ENCODE data around the gene PERM1.

The PERM1 gene

GRCh38 chr1:1005774-1006304 is 23.9 kb upstream of the PERM1 start:
- Histone ChIP-seq H4K8ac (ENCODE audit: low read length) (peak overlapping the region; percentile 59), H2AK5ac (ENCODE audit: low read length, severe bottlenecking) (peak overlapping the region; percentile 12), H3K4ac (ENCODE audit: low read depth in 1 of 2, low read length in 2 of 2) (peak overlapping the region in 1 of 2 experiments; percentile 81), H2BK12ac (ENCODE audit: low read length in 2 of 2) (peak overlapping the region; percentile 32 to 71), H3K27ac (ENCODE audit: low read length, poor library complexity, severe bottlenecking) (no peak overlapping the region), H2AFZ (ENCODE audit: low read depth, low read length) (no peak overlapping the region), H3K27me3 (ENCODE audit: control insufficient read depth in 1 of 2, insufficient read depth in 1 of 2, low read length in 2 of 2) (peaks cover 0 to 61% of the 10 kb centered on the region in 2 experiments), H2BK120ac (ENCODE audit: low read depth, low read length) (no peak overlapping the region), H3K36me3 (ENCODE audit: control insufficient read depth in 1 of 2, insufficient read depth in 2 of 2, low read depth in 1 of 2, low read length in 2 of 2) (peaks cover 0 to 8% of the 10 kb centered on the region in 2 experiments), H3K4me2 (ENCODE audit: low read length, poor library complexity, severe bottlenecking) (no peak overlapping the region), H4K91ac (ENCODE audit: low read length) (no peak overlapping the region), H3K23ac (ENCODE audit: low read length in 2 of 2) (no peak overlapping the region), H3K14ac (ENCODE audit: low read length in 2 of 2) (no peak overlapping the region), H3K79me1 (replicated peaks; ENCODE audit: low read length, poor library complexity, severe bottlenecking) (peaks cover 4% of the 10 kb centered on the region), H3K9ac (ENCODE audit: low read length) (no peak overlapping the region), H3K9me3 (ENCODE audit: control insufficient read depth, low read length) (no peaks in the 10 kb centered on the region), H3K4me3 (ENCODE audit: insufficient read depth in 1 of 2, low read depth in 1 of 2, low read length in 2 of 2) (no peak overlapping the region), H2BK15ac (ENCODE audit: low read depth, poor library complexity, severe bottlenecking) (peak overlapping the region; percentile 21), H2BK5ac (ENCODE audit: low read depth, low read length, poor library complexity, severe bottlenecking) (no peak overlapping the region), H3K4me1 (ENCODE audit: control insufficient read depth, insufficient read depth, low read depth, low read length) (peaks cover 34% of the 10 kb centered on the region), H3K18ac (ENCODE audit: low read depth in 1 of 2, low read length in 2 of 2) (peak overlapping the region in 1 of 2 experiments; percentile 24)
- DNase-seq = no peak
- WGBS = 84% methylated on average over 18 of the region's 23 CpGs

GRCh38 chr1:1004780-1005697 is 23.1 kb upstream of the PERM1 start:
- DNase-seq = peak; percentile 61
- H3K79me1 ChIP-seq (replicated peaks; ENCODE audit: low read length, poor library complexity, severe bottlenecking) = peaks cover 4% of the 10 kb centered on the region
- no peak overlapping the region for H2BK5ac ChIP-seq (ENCODE audit: low read depth, low read length, poor library complexity, severe bottlenecking)
- H2AK5ac ChIP-seq (ENCODE audit: low read length, severe bottlenecking) = no peak overlapping the region
- H3K23ac ChIP-seq (ENCODE audit: low read length in 2 of 2) = no peak overlapping the region
- H2BK15ac ChIP-seq (ENCODE audit: low read depth, poor library complexity, severe bottlenecking) = peak overlapping the region; percentile 21
- peaks cover 0 to 68% of the 10 kb centered on the region in 2 experiments for H3K27me3 ChIP-seq (ENCODE audit: control insufficient read depth in 1 of 2, insufficient read depth in 1 of 2, low read length in 2 of 2)
- no peak overlapping the region for H3K4me2 ChIP-seq (ENCODE audit: low read length, poor library complexity, severe bottlenecking)
- peak overlapping the region; percentile 59 for H4K8ac ChIP-seq (ENCODE audit: low read length)
- WGBS = 28% methylated on average over 18 of the region's 21 CpGs
- no peak overlapping the region for H3K4me3 ChIP-seq (ENCODE audit: insufficient read depth in 1 of 2, low read depth in 1 of 2, low read length in 2 of 2)
- H3K9ac ChIP-seq (ENCODE audit: low read length) = no peak overlapping the region
- peak overlapping the region; percentile 52 to 54 for H3K18ac ChIP-seq (ENCODE audit: low read depth in 1 of 2, low read length in 2 of 2)
- peaks cover 0 to 8% of the 10 kb centered on the region in 2 experiments for H3K36me3 ChIP-seq (ENCODE audit: control insufficient read depth in 1 of 2, insufficient read depth in 2 of 2, low read depth in 1 of 2, low read length in 2 of 2)
- H3K27ac ChIP-seq (ENCODE audit: low read length, poor library complexity, severe bottlenecking) = no peak overlapping the region
- peak overlapping the region in 1 of 2 experiments; percentile 32 for H2BK12ac ChIP-seq (ENCODE audit: low read length in 2 of 2)
- peak overlapping the region in 1 of 2 experiments; percentile 81 for H3K4ac ChIP-seq (ENCODE audit: low read depth in 1 of 2, low read length in 2 of 2)
- no peak overlapping the region for H2BK120ac ChIP-seq (ENCODE audit: low read depth, low read length)
- H2AFZ ChIP-seq (ENCODE audit: low read depth, low read length) = no peak overlapping the region
- no peak overlapping the region for H4K91ac ChIP-seq (ENCODE audit: low read length)
- H3K14ac ChIP-seq (ENCODE audit: low read length in 2 of 2) = peak overlapping the region in 1 of 2 experiments; percentile 23
- no peaks in the 10 kb centered on the region for H3K9me3 ChIP-seq (ENCODE audit: control insufficient read depth, low read length)
- H3K4me1 ChIP-seq (ENCODE audit: control insufficient read depth, insufficient read depth, low read depth, low read length) = peaks cover 41% of the 10 kb centered on the region

GRCh38 chr1:1004420-1004779 is 22.5 kb upstream of the PERM1 start:
- Histone ChIP-seq H3K9me3 (ENCODE audit: control insufficient read depth, low read length) (no peaks in the 10 kb centered on the region), H3K14ac (ENCODE audit: low read length in 2 of 2) (no peak overlapping the region), H3K18ac (ENCODE audit: low read depth in 1 of 2, low read length in 2 of 2) (peak overlapping the region in 1 of 2 experiments; percentile 67), H3K4me3 (ENCODE audit: insufficient read depth in 1 of 2, low read depth in 1 of 2, low read length in 2 of 2) (no peak overlapping the region), H3K27ac (ENCODE audit: low read length, poor library complexity, severe bottlenecking) (no peak overlapping the region), H2AK5ac (ENCODE audit: low read length, severe bottlenecking) (no peak overlapping the region), H2BK5ac (ENCODE audit: low read depth, low read length, poor library complexity, severe bottlenecking) (no peak overlapping the region), H4K91ac (ENCODE audit: low read length) (no peak overlapping the region), H2BK15ac (ENCODE audit: low read depth, poor library complexity, severe bottlenecking) (no peak overlapping the region), H3K23ac (ENCODE audit: low read length in 2 of 2) (no peak overlapping the region), H3K4ac (ENCODE audit: low read depth in 1 of 2, low read length in 2 of 2) (no peak overlapping the region), H3K36me3 (ENCODE audit: control insufficient read depth in 1 of 2, insufficient read depth in 2 of 2, low read depth in 1 of 2, low read length in 2 of 2) (peaks cover 0 to 8% of the 10 kb centered on the region in 2 experiments), H2BK12ac (ENCODE audit: low read length in 2 of 2) (no peak overlapping the region), H2AFZ (ENCODE audit: low read depth, low read length) (no peak overlapping the region), H4K8ac (ENCODE audit: low read length) (no peak overlapping the region), H3K9ac (ENCODE audit: low read length) (no peak overlapping the region), H2BK120ac (ENCODE audit: low read depth, low read length) (no peak overlapping the region), H3K4me1 (ENCODE audit: control insufficient read depth, insufficient read depth, low read depth, low read length) (peaks cover 46% of the 10 kb centered on the region), H3K27me3 (ENCODE audit: control insufficient read depth in 1 of 2, insufficient read depth in 1 of 2, low read length in 2 of 2) (peaks cover 0 to 70% of the 10 kb centered on the region in 2 experiments), H3K4me2 (ENCODE audit: low read length, poor library complexity, severe bottlenecking) (no peak overlapping the region), H3K79me1 (replicated peaks; ENCODE audit: low read length, poor library complexity, severe bottlenecking) (peaks cover 4% of the 10 kb centered on the region)
- no peak for DNase-seq
- 68% methylated on average over 7 of the region's 7 CpGs for WGBS

All from mesenchymal stem cell (in vitro differentiated cells and primary cell).